ENCODE results near the gene KLHL21.

Gene KLHL21

GRCh38 chr1:6547301-6547700 is 55.4 kb downstream of the KLHL21 start:
- no peak for DNase-seq (ENCODE audit: low spot score)

DNA sequence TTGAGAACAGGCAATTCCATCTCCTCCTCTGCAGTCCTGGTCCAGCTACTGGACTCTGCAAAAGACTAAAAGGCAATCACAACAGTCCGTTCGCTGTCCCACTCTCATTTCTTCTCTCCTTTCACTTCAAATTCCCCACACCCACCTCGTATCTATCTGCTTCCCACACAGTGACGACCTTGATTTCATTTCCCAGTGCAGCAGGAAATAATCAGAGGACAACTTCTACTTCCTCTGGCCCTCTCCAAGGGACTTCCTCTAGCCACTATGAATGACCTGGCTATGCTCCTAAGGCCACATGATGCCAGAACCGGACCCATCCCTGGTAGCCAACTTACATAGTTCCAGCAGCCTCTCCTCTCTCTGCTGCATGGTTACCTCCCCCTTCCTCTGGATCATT is 56.3 kb downstream of the KLHL21 start:
- no peak for DNase-seq (ENCODE audit: low spot score)

DNA sequence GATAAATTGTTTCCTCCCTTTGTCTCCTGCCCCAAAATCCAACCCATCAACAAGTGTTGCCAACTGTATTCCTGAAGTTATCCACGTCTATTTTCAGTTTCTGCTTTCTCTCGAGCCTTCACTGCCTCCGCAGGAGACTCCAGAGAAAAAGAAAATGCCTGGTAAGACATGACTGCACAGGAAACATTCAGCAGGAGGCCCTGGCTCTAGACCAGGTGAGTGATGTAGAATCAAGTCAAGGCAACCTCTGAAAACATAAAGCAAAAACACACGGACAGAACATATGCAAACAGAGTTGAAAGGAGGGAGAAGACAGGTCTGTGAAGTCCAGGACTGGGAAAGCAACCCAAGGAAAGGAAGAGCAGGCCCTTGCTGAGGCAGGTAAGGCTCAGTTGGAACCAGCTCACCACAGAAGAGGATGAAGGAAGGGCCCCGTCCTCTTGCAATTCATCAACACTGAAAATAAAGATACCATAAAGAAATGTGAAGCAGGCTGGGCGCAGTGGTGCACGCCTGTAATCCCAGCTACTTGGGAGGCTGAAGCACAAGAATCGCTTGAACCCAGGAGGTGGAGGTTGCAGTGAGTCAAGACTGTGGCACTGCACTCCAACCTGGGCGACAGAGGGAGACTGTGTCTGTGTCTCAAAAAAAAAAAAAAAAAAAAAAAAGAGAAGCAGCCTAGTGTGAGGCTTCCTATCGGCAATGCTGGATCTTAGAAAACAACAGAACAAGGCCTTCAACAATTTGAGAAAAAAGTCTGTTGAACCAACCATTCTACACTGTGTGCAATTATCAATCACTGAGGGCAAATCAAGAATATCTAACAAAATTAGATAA is 57.2 kb downstream of the KLHL21 start:
- DNase-seq (ENCODE audit: low spot score) = no peak

GRCh38 chr1:6544831-6545230 is 57.8 kb downstream of the KLHL21 start:
- DNase-seq (ENCODE audit: low spot score) = no peak

Data from ecto neural progenitor cell (in vitro differentiated cells).